Mucosa of descending colon (tissue), 3 donors: ENCODE measurements around the gene LAMTOR3. TPM values are rescaled to one million over a fixed set of nuclear protein-coding genes. Genes with fewer than 3 reads are reported as not detected.

Experiments
- ATAC-seq: fragments of 200-7000 bp; cut with Tn5 transposase; one replicate; pipeline ENCODE4 v1.9.1; 2020; ENCODE audit warnings: mild to moderate bottlenecking, moderate library complexity
- DNase-seq, 3 donors: peaks; one replicate each; pipeline ENCODE4 v3.0.0-alpha.2; 2020
- H3K36me3 ChIP-seq: fragments of 200-600 bp; one replicate; pipeline ENCODE4 v1.8.0; 2021; ENCODE audit warnings: low read depth, mild to moderate bottlenecking
- H3K4me1 ChIP-seq: fragments of 200-600 bp; one replicate; pipeline ENCODE4 v1.8.0; 2021; ENCODE audit warnings: low read depth, mild to moderate bottlenecking
- H3K4me3 ChIP-seq: fragments of 200-600 bp; one replicate; pipeline ENCODE4 v1.8.0; 2021; ENCODE audit warnings: mild to moderate bottlenecking
- H3K9me3 ChIP-seq: fragments of 200-600 bp; one replicate; pipeline ENCODE4 v1.8.0; 2021; ENCODE audit warnings: mild to moderate bottlenecking
- CTCF ChIP-seq: fragments of 200-600 bp; IDR thresholded peaks from one replicate; pipeline ENCODE4 v1.8.0; 2022; ENCODE audit warnings: antibody characterized with exemption, mild to moderate bottlenecking
- intact Hi-C, 2 donors: fragments of 100-400 bp; cut with DNase I in 1 of 2; cut with micrococcal nuclease in 1 of 2; formaldehyde crosslinking; loops; one replicate each; pipeline versions ENCODE4 v1.11.0 to v1.11.1; 2022; cut with DNase I, micrococcal nuclease
- total RNA-seq, 3 donors: library from RNA; stranded (reverse); fragmentation: NEBNext Ultra II Directional in 2 of 3; extraction: Animal tissue kit (Norgen Biotek cat#: 25700) in 2 of 3; gene quantifications; one replicate each; pipeline versions ENCODE4 v1.2.1 to v1.2.4, GENCODE V29; 2021 to 2023
- donor health status: DM: no; HTN: no; CAD: no; lungs with moderate emphysema.
- donor health status: DM: no; HTN: no; CAD: no.
- donor health status: DM: no; HTN: yes; CAD: no.

The LAMTOR3 gene
- total RNA-seq, 3 donors from 2014 or later, result 42.4 to 60.7 (median 59.2) TPM

GRCh38 chr4:99841129-99841528 lies 53.1 kb downstream of the LAMTOR3 start:
- intact Hi-C loops, result no loop called here
- no peak for ATAC-seq

GRCh38 chr4:99838927-99839326 lies 55.3 kb downstream of the LAMTOR3 start:
- intact Hi-C loops, result no loop called here
- ATAC-seq, result no peak
- Histone ChIP-seq H3K4me3 (no peak overlapping the region), H3K36me3 (no peaks in the 10 kb centered on the region), H3K4me1 (no peaks in the 10 kb centered on the region), H3K9me3 (no peaks in the 10 kb centered on the region)
- no peak for TF ChIP-seq CTCF
- DNase-seq, result no peak

More at GRCh38 chr4:99841129-99841528, 53.1 kb downstream of the LAMTOR3 start:
- Histone ChIP-seq H3K36me3 (no peaks in the 10 kb centered on the region), H3K9me3 (no peaks in the 10 kb centered on the region), H3K4me1 (no peaks in the 10 kb centered on the region), H3K4me3 (no peak overlapping the region)
- TF ChIP-seq CTCF, result no peak
- DNase-seq, result no peak

DNA sequence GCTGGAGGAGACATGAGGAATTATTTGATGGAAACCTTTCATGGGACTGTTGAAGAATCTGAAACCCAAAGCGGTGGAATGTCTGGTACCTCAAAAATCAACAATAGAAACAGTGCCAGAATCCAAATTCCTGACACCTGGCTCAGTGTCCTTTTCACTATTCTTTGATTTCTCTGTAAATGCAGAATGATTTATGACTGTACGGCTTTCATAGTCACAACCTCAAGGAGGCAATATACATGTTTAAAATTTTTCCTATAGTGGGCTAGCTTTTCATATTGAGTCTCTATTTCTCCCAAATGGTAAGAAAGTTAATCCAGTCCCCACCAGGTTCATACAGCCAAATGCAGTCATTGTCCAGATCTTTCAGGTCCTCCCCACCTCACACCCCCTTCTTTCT lies 58.3 kb downstream of the LAMTOR3 start:
- no peaks in the 10 kb centered on the region for H3K9me3 ChIP-seq
- ATAC-seq, result no peak
- peaks cover 14% of the 10 kb centered on the region for H3K4me1 ChIP-seq
- TF ChIP-seq CTCF, result no peak
- intact Hi-C loops, result no loop called here
- H3K36me3 ChIP-seq, result no peaks in the 10 kb centered on the region
- no peak overlapping the region for H3K4me3 ChIP-seq
- no peak for DNase-seq

GRCh38 chr4:99834569-99834968 lies 59.7 kb downstream of the LAMTOR3 start:
- TF ChIP-seq CTCF, result no peak
- DNase-seq, result no peak
- ATAC-seq, result no peak
- Histone ChIP-seq H3K36me3 (no peaks in the 10 kb centered on the region), H3K4me3 (no peak overlapping the region), H3K4me1 (peaks cover 14% of the 10 kb centered on the region), H3K9me3 (no peaks in the 10 kb centered on the region)
- intact Hi-C loops, result no loop called here

- Histone ChIP-seq H3K4me1 (peaks cover 14% of the 10 kb centered on the region), H3K9me3 (no peaks in the 10 kb centered on the region), H3K4me3 (no peak overlapping the region), H3K36me3 (no peaks in the 10 kb centered on the region)
- intact Hi-C loops, result no loop called here
- TF ChIP-seq CTCF, result no peak
- no peak for DNase-seq
- ATAC-seq, result peak; percentile 51
Measured at GRCh38 chr4:99833756-99834155, 60.5 kb downstream of the LAMTOR3 start.

- intact Hi-C loops, result no loop called here
- DNase-seq (no peak), ATAC-seq (no peak)
- Histone ChIP-seq H3K4me1 (peaks cover 14% of the 10 kb centered on the region), H3K4me3 (no peak overlapping the region), H3K36me3 (no peaks in the 10 kb centered on the region), H3K9me3 (no peaks in the 10 kb centered on the region)
- no peak for TF ChIP-seq CTCF
Measured at GRCh38 chr4:99832758-99833157, 61.5 kb downstream of the LAMTOR3 start.
